Measurements from ENCODE around the gene ZBTB21.

The ZBTB21 gene

GRCh38 chr21:42040411-42041180 lies 30.4 kb upstream of the ZBTB21 start:
- no peak for DNase-seq

GRCh38 chr21:42039911-42040351 lies 29.8 kb upstream of the ZBTB21 start:
- no peak for DNase-seq

DNA sequence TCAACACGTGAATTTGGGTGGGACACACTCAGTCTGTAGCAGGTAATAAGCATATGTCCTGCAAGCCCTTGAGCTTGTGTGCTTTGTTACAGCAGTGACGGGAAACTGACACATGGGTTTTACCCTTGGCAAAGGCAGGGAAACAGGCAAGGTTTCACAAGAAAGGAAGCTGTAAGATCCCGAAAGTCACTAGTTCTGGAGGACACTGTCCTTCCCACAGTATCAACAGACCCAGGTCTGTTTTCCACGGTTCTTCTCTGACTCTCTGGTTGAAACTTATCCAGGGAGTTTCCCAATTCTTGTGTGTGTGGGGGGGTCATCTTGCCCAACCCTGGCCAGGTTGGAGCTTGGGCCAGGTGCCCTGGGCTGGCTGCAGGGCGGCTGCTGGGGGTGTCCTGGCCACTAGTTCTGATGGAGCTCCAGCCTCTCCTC lies 29.3 kb upstream of the ZBTB21 start:
- no peak for DNase-seq

DNA sequence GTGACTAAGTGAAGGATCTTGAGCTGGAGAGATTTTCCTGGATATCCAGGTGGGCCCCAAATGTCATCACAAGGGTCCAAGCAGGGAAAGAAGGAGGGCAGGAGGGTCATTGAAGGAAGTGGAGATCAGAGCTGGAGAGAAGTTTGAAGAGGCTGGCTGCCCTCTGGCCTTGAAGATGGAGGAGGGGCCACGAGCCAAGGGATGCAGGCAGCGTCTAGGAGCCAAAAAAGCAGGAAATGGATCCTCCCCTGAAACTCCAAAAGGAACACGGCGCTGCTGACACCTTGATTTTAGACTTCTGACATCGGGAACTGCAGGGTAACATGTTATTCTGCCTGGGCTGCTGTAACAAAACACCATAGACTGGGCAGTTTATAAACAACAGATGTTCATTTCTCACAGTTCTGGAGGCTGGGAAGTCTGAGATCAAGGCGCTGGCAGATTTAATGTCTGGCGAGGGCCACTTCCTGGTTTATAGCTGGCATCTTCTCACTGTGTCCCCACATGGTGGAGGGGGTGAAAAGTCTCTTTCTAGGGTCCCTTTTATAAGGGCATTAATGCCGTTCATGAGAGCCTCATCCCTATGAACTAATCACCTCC lies 28.8 kb upstream of the ZBTB21 start:
- DNase-seq: no peak

GRCh38 chr21:42038393-42038792 lies 28.2 kb upstream of the ZBTB21 start:
- no peak for DNase-seq

- no peak for DNase-seq
Observed at GRCh38 chr21:42037943-42038342, 27.8 kb upstream of the ZBTB21 start.

DNA sequence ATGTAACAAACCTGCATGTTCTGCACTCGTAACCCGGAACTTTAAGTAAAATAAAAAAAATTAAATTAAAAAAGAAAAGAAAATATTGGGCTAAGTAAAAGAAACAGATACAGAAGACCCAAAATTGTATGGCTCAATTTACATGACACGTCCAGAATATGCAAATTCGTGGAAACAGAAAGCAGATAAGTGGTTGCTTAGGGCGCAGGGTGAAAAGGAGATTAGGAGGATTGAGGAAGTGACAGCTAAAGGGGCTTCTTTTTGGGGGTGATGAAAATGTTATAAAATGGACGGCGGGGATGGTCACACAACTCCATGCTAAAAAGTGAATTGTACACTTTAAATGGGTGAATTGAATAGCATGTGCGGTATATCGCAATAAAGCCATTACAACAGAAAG lies 27.4 kb upstream of the ZBTB21 start:
- DNase-seq: no peak

DNA sequence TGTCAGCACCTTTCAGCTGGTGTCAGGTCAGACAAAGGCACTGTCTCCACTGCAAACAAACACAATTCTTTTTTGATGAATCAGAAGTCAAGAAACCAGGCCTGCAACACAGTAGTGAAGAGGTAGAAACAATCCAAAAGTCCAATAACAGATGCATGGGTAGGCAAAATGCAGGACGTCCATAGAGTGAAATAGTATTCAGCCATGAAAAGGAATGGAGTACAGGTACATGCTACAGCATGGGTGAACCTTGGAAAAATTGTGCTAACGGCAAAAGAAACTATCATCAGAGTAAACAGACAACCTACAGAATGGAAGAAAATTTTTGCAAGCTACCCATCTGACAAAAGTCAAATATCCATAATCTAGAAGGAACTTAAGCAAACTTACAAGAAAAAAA lies 26.2 kb upstream of the ZBTB21 start:
- DNase-seq: no peak

DNA sequence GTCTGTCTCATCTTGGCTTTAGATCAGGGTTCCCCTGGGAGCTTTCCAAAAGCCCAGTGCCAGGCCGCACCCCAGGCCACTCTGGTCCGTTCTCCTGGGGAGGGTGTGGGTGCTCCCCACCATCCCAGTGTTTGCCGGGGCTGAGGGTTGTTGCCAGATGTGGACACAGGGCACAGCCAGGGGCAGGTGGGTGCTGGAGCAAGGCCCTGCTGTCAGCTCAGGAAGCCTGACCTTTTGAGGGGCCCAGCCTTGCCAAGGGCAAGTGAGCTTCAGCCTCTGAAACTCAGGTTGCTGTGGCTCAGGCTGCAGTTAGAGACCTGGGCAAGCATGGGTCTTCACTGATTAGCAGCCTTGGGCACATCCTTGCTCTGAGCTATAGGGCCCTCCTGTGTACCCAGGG lies 22.8 kb upstream of the ZBTB21 start:
- no peak for DNase-seq

- no peak for DNase-seq
Observed at GRCh38 chr21:42032266-42032665, 22.1 kb upstream of the ZBTB21 start.

DNA sequence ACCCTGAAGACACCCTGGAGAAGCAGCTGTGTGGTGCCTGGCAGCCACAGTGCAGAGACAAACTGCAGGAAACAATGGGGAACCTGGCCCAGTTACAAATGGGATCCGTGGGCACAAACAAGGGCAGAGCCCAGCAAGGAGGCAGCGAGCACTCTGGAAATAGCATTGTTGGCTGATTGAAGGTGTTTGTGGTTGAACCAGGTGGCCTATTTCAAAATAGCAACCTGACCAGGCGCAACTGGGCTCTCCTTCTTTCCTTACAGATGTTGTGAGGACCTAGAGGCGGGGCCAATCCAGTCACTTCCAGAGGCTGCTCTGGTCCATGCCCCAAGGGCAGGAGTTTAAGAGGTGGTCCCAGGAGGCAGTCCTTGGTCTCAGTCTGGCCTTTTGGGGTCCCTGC lies 21.7 kb upstream of the ZBTB21 start:
- DNase-seq: no peak

GRCh38 chr21:42031241-42031640 lies 21.1 kb upstream of the ZBTB21 start:
- DNase-seq: no peak

DNA sequence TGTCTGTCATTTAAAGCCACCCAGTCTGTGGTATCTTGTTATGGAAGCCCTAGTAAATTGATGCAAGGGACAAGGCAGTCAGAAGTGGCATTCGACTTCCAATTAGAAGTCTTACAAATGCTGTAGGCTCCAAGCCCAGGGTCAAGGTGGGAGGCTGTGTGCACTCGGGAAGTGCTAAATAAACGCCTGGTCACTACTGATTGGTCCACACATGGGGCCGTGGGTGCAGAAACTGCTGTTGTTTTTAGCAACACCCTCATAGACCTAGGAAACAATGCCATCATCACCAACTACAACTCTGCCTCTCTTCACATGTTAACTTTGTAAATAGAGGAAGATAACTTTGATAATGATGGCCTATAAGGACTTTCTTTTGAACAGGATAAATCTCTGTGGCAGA lies 20.2 kb upstream of the ZBTB21 start:
- DNase-seq: no peak

- DNase-seq: no peak
Observed at GRCh38 chr21:42028766-42029425, 18.7 kb upstream of the ZBTB21 start.

GRCh38 chr21:42027822-42028765 lies 17.9 kb upstream of the ZBTB21 start:
- DNase-seq: no peak

DNA sequence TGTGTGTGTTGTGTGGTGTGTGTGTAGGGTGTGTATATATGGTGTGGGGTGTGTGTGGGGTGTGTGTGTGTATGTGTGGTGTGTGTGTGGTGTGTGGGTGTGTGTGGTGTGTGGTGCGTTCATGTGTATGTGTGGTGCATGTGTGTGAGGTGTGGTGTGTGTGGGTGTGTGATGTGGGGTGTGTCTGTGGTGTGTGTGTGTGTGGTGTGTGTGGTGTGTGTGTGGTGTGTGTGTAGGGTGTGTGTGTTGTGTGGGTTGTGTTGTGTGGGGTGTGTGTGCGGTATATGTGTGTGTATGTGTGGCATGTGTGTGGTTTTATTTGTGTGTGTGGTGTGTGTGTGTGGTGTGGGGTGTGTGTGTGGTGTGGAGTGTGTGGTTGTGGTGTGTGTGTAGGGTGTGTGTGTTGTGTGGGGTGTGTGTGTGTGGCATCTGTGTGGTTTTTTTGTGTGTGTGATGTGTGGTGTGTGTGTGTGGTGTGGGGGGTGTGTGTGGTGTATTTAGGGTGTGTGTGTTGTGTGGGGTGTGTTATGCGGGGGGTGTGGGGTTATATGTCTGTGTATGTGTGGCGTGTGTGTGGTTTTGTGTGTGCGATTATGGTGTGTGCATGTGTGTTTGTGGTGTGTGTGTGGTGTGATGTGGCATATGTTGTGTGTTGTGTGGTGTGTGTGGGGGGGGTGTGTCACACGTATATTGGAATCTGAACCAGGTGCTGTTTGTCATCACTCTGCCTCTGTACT lies 17.1 kb upstream of the ZBTB21 start:
- DNase-seq: no peak

DNA sequence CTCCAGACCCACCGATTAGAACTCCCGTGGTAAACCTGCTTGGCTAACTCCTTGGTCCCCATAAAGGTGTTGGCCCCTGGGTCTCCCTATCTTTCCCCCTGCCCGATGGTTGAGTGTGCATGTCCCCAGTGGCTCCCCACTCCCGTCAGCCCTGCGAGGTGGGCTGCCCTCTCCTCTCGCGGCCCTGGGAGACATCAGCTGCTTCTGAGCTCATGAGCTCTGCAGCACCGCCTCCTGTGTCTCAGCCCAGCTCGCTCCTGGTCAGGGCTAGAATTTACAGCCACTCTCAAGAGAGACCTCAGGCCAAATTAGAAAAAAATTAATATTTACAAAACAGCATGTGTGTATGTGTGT lies 15.9 kb upstream of the ZBTB21 start:
- DNase-seq: no peak

GRCh38 chr21:42025376-42026081 lies 15.4 kb upstream of the ZBTB21 start:
- no peak for DNase-seq

DNA sequence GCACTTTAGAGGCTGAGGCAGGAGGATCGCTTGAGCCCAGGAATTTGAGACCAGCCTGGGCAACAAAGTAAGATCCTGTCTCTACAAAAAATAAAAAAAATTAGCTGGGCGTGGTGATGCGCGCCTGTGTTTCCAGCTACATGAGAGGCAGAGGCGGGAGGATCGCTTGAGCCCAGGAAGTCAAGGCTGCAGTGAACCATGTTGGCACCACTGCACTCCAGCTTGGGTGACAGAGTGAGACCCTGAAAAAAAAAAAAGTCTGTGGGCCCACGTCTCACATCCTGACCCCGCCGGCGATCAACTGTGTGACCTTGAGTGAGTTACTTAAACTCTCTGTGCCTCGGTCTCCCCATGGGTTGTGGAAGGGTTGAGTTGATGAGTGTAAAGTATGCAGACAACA lies 12.7 kb upstream of the ZBTB21 start:
- DNase-seq: no peak

DNA sequence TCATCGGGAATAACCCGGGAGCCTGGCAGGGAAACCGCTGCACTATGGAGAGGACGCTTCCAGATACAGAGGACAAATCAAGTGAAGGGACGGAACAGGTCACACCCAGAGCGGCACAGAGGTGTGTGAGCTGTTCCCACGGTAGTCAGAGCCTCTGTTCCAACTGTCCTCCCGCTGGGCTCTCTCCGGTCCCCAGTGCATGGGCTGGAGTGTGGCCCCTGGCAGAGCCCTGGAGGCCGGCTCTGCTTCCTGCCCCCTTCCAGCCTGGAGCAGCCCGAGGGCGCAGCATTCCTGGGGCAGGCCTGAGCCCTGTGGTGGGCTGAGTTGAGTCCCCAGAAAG lies 11.9 kb upstream of the ZBTB21 start:
- no peak for DNase-seq
